Activated T-cell treated with anti-CD3 and anti-CD28 coated beads for 1 hour (primary cell): ENCODE measurements around the gene MAP2K3.

Experiments
- DNase-seq: peaks from one replicate; pipeline ENCODE4 v3.0.0-alpha.2; 2020; ENCODE audit warnings: low read depth

The MAP2K3 gene

DNA sequence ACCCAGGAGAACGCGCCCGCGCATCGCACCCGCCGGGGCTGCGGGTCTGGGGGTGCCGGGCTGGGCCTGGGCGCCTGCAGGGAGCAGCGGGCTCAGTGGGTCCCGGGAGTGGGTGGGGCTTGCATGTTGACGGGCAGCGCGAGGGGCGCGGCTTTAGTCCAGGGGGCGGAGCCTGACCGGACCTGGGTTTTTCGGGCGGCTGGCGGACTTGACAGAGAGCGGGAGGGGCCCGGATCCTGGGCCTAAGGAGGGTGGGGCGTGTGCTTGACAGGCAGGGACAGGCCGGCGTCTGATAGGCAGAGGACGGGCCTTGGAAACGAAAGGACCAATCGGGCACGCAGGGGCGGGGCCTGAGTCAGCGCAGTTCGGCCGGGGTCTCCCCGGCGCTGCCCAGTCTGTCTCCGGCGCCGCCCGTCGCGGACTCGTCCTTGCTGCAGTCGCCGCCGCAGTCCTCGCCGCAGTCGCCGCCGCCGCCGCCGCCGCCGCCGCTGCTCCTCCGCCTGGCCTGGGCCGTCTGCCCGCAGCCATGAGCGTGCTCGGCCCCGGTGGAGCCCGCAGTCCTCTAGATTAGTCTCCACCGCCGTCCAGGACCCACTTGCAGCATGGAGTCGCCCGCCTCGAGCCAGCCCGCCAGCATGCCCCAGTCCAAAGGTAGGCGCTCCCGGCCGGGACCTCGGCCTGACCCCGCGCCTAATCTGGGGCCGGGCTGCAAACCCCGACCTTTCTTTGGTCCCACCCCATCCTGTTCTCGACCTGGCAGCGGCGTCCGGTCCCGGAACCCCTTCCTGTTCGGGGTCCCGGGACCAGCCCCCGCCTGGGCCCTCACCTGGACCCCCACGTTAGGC lies at the start of gene MAP2K3:
MAP2K3 (plus strand) TSS at position 393 of the 845 bp plus-strand sequence; CDS start at position 603, 210 bp downstream.
- peak; percentile 90 for DNase-seq

- DNase-seq, result no peak
These were observed 48.6 kb upstream of the MAP2K3 start for GRCh38 chr17:21235921-21236320.

DNA sequence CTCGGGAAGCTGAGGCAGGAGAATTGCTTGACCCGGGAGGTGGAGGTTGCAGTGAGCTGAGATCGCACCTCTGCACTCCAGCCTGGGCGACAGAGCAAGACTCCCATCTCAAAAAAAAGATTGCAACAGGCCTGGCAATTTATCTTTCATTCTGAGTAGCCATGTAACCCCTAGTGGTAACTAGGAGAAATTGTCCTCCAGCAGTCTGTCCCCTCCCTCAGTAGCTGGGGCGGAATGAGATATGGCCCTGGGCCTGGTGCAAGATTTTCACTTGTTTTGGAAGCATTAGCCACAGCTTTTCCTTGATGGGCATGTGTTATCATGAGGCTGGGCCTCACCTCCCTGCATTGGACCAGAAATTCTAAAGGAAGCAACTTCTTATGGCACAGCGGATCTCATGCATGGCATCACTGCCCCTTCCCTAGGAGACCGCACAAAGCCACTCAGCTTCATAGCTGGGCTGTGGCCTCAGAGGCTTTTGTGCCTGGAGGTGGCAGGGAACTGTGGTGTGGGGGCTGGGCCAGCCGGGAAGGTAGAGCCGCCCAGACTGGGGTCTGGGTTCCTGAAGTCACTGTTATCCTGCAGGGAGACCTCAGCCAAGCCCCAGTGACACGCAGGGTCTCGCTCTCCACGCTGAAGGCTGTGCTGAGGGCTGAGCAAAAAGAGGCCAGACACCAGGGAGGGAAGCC lies 44.7 kb upstream of the MAP2K3 start:
- DNase-seq, result no peak

GRCh38 chr17:21240369-21241055 lies 44.0 kb upstream of the MAP2K3 start:
- no peak for DNase-seq

- no peak for DNase-seq
These were observed 42.9 kb upstream of the MAP2K3 start for GRCh38 chr17:21241564-21241963.

- no peak for DNase-seq
These were observed 42.3 kb upstream of the MAP2K3 start for GRCh38 chr17:21242026-21242697.

DNA sequence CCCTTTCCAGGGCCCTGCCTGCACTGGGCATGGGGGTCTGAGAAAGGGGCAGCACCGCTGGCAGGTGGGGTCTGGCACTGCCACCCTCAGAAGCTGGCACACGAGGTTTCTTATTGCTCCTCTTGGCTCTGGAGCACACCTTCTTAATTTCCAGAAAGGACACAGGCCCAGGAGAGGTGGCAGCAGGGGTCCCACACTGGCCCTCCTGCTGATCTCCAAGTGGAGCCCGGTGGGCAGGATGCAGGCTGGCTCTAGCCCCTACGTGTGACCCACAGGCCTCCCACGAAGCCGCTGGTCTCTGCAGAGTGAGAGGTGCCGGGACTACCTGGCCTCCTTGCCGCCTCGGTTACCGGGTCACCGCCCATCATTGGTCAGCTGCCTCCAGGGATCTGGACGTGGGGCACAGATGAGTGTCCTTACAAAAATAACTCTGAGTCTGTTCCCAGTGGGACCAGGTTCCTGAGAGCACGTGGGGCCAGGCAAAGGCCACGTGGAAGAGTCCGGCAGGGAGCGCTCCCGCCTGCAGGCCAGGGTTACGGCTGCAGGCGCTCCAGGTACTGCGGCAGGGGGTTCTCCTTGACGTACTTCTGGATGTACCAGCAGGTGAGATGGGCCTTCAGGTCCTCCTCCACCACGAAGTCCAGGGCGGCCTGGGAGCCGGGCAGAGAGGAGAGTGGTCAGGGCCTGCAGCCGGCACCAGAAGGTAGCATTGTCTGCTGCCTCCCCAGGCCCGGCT lies 41.6 kb upstream of the MAP2K3 start:
- no peak for DNase-seq

- DNase-seq, result no peak
These were observed 40.8 kb upstream of the MAP2K3 start for GRCh38 chr17:21243516-21244303.

- no peak for DNase-seq
These were observed 38.8 kb upstream of the MAP2K3 start for GRCh38 chr17:21245639-21246084.

DNA sequence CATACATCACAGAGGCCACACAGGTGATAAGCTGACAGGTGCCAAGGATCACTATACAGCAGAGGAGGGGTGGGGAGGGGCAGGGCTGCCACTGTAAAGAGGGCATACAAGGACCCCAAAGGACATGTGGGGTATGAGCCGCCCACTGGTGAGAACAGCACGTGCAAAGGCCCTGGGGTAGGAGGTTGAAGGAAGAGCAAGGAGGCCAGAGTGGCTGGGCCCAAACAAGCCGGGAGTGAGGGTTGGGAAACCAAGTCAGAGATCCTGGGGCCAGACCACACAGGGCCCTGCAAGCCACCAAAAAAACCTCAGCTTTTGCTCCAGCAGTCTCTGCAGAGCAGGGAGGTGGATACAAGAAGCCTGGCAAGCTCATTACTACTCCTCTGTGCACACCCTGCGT lies 37.8 kb upstream of the MAP2K3 start:
- no peak for DNase-seq

GRCh38 chr17:21247552-21248258 lies 36.8 kb upstream of the MAP2K3 start:
- no peak for DNase-seq

DNA sequence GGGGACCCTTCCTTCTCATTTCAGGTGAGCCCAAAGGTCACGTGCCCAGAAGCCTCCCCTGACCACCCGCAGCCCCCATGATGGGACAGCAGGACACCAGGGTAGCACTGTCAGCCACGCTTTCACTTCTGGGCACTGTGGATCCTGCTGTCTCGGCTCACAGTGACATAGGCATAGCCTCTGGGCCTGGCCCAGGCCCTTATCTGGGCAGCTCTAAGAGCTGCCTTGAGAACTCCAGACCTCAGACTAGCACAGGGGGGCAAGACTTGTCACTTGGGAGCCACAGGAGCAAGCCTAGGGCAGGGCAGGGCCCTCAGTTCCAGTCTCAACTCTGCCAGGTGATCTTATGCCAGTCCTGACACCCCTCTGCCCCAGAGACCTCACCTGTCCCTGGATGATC lies 36.0 kb upstream of the MAP2K3 start:
- DNase-seq, result no peak

GRCh38 chr17:21249086-21249795 lies 35.3 kb upstream of the MAP2K3 start:
- DNase-seq, result no peak

GRCh38 chr17:21249920-21250703 lies 34.4 kb upstream of the MAP2K3 start:
- DNase-seq, result no peak

- DNase-seq, result no peak
These were observed 33.7 kb upstream of the MAP2K3 start for GRCh38 chr17:21250854-21251253.

DNA sequence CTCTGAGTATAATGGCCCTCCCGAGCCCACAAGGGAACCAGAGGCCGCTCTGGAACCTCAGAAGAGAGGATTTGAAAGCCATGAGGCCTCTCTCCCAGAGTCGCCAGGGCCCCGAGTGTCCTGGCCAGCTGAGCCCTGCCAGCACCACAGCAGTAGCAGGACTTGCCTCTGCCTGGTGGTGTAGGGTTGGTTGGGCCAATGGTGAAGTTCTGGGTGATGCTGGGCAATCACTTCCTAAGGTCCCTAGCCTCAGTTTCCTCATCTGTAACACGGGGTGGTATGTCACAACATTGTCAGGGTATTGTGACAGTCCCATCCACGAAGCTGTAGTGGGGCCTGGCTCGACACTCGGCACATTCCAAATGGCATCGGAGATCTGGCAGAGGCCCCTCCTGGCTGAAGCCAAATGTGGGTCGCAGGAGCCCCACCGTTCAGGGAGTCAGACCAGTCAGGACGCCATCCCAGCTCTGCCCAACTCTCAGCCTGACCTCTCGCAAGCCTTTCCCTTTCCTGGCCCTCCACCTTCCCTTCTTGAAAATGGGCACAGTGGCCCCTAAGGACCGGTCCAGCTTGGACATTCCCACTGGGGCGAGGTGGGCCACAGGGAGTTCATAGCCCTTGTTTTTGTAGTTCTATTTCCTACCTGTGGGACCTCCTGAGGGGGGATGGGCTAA lies 33.0 kb upstream of the MAP2K3 start:
- no peak for DNase-seq

GRCh38 chr17:21252289-21252795 lies 32.2 kb upstream of the MAP2K3 start:
- DNase-seq, result no peak
